NK-92 treated with Interleukin-12 subunit alpha and Interleukin-12 subunit beta, amount 100 ng/mL, for 24 hours (cell line): ENCODE results near the gene TOMM5.

Experiments used
- DNase-seq: peaks from one replicate; lab custom pipeline; 2025; lab: John Stamatoyannopoulos, UW

TOMM5 gene

GRCh38 chr9:37562826-37563225 is 29.6 kb downstream of the TOMM5 start:
- no peak for DNase-seq

- DNase-seq = no peak
Measured at GRCh38 chr9:37561682-37562081, 30.7 kb downstream of the TOMM5 start.

- DNase-seq = no peak
Measured at GRCh38 chr9:37559855-37560592, 32.4 kb downstream of the TOMM5 start.

GRCh38 chr9:37559125-37559524 is 33.3 kb downstream of the TOMM5 start:
- DNase-seq = no peak

GRCh38 chr9:37555786-37556185 is 36.6 kb downstream of the TOMM5 start:
- no peak for DNase-seq

GRCh38 chr9:37554318-37554717 is 38.1 kb downstream of the TOMM5 start:
- no peak for DNase-seq

GRCh38 chr9:37551888-37552287 is 40.5 kb downstream of the TOMM5 start:
- DNase-seq = no peak

- DNase-seq = no peak
Measured at GRCh38 chr9:37551468-37551867, 40.9 kb downstream of the TOMM5 start.

- DNase-seq = no peak
Measured at GRCh38 chr9:37550781-37551180, 41.6 kb downstream of the TOMM5 start.

GRCh38 chr9:37549527-37549926 is 42.9 kb downstream of the TOMM5 start:
- DNase-seq = no peak

GRCh38 chr9:37547328-37547878 is 45.0 kb downstream of the TOMM5 start:
- no peak for DNase-seq

- DNase-seq = no peak
Measured at GRCh38 chr9:37543468-37543867, 48.9 kb downstream of the TOMM5 start.

- DNase-seq = no peak
Measured at GRCh38 chr9:37542895-37543294, 49.5 kb downstream of the TOMM5 start.

GRCh38 chr9:37542488-37542887 is 49.9 kb downstream of the TOMM5 start:
- DNase-seq = no peak

GRCh38 chr9:37541465-37541864 is 50.9 kb downstream of the TOMM5 start:
- DNase-seq = no peak

GRCh38 chr9:37540634-37541033 is 51.8 kb downstream of the TOMM5 start:
- no peak for DNase-seq

GRCh38 chr9:37539634-37540033 is 52.8 kb downstream of the TOMM5 start:
- no peak for DNase-seq
